ENCODE measurements around the gene LIMA1. TPM values are rescaled to one million over a fixed set of nuclear protein-coding genes. Genes with fewer than 3 reads are reported as not detected.
A peak's percentile ranks its signal among the peaks of the same experiment; 100 is the strongest.

Gene LIMA1
- total RNA-seq, 2 donors from 2014 or later, result 228 to 385 TPM

DNA sequence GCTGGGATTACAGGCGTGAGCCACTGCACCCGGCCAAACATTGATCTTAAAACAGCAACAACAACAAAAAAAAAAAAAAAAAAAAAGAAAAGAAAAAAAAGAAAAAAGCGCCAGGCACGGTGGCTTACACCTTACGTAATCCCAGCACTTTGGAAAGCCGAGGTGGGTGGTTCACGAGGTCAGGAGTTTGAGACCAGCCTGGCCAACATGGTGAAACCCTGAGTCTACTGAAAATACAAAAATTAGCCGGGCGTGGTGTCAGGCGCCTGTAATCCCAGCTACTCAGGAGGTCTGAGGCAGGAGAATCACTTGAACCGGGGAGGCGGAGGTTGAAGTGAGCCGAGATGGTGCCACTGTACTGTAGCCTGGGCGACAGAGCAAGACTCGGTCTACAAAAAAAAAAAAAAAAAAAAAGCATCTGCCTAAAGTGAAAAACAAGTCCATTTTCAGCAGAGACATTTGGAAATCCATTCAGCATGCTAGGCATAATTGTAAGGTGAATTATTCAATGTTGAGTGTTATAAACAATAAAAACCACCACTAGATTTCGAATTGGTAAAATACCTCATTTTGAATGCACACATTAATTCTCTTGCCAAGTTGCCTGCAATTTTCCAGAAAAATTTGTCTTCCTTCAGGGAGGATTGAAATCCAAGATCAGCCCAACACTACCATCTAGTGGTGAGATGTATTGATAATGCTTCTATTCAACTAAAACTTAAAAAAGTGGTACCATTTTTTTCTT lies 108.2 kb downstream of the LIMA1 start:
- no peak overlapping the region for H3K9ac ChIP-seq (ENCODE audit: low read depth in 2 of 2, low read length in 2 of 2)
- no peak for DNase-seq
- no peaks in the 10 kb centered on the region for H3K9me3 ChIP-seq
- H3K27ac ChIP-seq, result no peak overlapping the region
- no peaks in the 10 kb centered on the region for H3K27me3 ChIP-seq
- peaks cover 3% of the 10 kb centered on the region for H3K36me3 ChIP-seq
- intact Hi-C loops (cut with DNase I), result loop anchor here (5.0 kb wide), 2 partner anchors 43 to 98 kb away; no protein-coding TSS in a partner anchor
- TF ChIP-seq, protein P1, sequence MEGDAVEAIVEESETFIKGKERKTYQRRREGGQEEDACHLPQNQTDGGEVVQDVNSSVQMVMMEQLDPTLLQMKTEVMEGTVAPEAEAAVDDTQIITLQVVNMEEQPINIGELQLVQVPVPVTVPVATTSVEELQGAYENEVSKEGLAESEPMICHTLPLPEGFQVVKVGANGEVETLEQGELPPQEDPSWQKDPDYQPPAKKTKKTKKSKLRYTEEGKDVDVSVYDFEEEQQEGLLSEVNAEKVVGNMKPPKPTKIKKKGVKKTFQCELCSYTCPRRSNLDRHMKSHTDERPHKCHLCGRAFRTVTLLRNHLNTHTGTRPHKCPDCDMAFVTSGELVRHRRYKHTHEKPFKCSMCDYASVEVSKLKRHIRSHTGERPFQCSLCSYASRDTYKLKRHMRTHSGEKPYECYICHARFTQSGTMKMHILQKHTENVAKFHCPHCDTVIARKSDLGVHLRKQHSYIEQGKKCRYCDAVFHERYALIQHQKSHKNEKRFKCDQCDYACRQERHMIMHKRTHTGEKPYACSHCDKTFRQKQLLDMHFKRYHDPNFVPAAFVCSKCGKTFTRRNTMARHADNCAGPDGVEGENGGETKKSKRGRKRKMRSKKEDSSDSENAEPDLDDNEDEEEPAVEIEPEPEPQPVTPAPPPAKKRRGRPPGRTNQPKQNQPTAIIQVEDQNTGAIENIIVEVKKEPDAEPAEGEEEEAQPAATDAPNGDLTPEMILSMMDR (IDR thresholded peaks at IDR 0.05), result peak; percentile 47
- no peak overlapping the region for H3K4me3 ChIP-seq
- H3K4me1 ChIP-seq, result no peaks in the 10 kb centered on the region

DNA sequence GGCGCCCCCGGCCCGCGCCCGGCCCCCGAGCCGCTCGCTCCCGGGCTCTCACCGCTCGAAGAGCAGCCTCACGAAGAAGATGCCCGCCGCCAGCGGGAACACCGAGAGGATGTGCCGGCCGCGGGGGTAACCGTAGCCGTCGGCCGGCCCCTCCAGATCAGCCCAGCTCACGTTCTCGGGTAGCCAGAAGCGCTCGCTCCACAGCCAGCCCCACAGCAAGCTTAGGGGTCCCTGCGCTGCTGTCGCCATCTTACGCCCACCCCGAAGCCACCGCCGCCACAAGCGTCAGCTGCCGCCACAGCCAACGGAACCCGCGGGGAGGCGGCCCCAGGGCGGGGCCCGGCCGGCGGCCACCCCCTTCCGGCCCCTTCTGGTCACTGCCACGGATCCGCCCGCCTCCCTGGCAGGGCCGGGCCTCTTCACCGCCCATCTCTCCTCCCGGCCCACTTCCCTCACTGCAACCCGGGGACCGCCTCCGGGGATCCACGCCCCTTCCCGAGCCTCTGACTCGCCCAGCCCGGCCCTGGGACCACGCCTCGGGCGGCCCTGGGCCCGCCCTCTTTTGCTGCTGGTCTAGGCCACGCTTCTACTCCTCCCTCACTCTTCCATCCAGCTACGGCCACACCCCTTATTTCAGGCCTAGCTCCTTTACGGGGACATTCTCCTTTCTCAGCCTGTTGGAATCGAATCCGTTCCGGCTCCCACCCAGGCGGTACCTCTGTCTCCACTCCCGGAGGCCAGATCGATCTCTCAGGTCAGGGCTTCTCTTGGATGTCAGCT lies 116.1 kb downstream of the LIMA1 start, which contains the start of gene CERS5:
CERS5 (minus strand) TSS at position 321 of the 780 bp plus-strand sequence; CDS start at position 249, 72 bp downstream.
- no peaks in the 10 kb centered on the region for H3K36me3 ChIP-seq
- H3K9me3 ChIP-seq, result no peaks in the 10 kb centered on the region
- peak; percentile 98 for DNase-seq
- peak within 1 kb of the TSS; percentile 67 for H3K4me3 ChIP-seq
- H3K4me1 ChIP-seq, result no peaks in the 10 kb centered on the region
- H3K27ac ChIP-seq, result peak within 1 kb of the TSS; percentile 75
- TF ChIP-seq, protein P1 (IDR thresholded peaks at IDR 0.05), result no peak
- H3K9ac ChIP-seq (ENCODE audit: low read depth in 2 of 2, low read length in 2 of 2), result peak within 1 kb of the TSS; percentile 74 to 88
- intact Hi-C loops (cut with DNase I), result no loop called here
- H3K27me3 ChIP-seq, result no peaks in the 10 kb centered on the region

DNA sequence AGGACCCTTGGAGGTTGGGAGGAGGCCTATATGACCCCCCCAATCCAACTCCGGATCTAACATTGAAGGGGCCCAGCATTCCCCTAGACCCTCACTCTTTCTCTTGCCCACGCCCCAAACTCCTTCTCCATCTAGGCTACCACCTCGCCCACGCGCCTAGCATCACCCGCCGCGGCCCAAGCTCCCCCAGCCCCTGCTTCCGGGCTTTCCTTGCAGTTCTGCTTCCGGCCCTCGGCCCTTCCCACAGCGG lies 116.6 kb downstream of the LIMA1 start:
- H3K27me3 ChIP-seq, result no peaks in the 10 kb centered on the region
- H3K9me3 ChIP-seq, result no peaks in the 10 kb centered on the region
- no peaks in the 10 kb centered on the region for H3K4me1 ChIP-seq
- TF ChIP-seq, protein P1 (IDR thresholded peaks at IDR 0.05), result no peak
- peak overlapping the region; percentile 75 for H3K27ac ChIP-seq
- intact Hi-C loops (cut with DNase I), result no loop called here
- DNase-seq, result peak; percentile 41
- H3K4me3 ChIP-seq, result peak overlapping the region; percentile 67
- no peaks in the 10 kb centered on the region for H3K36me3 ChIP-seq
- peak overlapping the region; percentile 74 to 88 for H3K9ac ChIP-seq (ENCODE audit: low read depth in 2 of 2, low read length in 2 of 2)

DNA sequence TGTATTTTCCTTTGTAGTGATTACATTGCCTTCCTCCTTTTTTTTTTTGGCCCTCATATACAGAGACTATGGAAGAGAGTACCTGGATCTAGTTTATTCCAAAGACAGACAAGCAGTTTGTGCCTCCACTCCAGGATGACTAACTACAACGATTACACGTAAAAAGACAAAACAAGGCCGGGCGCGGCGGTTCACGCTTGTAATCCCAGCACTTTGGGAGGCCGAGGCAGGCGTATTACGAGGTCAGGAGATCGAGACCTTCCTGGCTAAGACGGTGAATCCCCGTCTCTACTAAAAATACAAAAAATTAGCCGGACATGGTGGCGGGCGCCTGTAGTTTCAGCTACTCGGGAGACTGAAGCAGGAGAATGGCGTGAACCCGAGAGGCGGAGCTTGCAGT lies 118.4 kb downstream of the LIMA1 start:
- no peak overlapping the region for H3K27ac ChIP-seq
- TF ChIP-seq, protein P1 (IDR thresholded peaks at IDR 0.05), result no peak
- no peaks in the 10 kb centered on the region for H3K27me3 ChIP-seq
- no peaks in the 10 kb centered on the region for H3K4me1 ChIP-seq
- DNase-seq, result no peak
- no peaks in the 10 kb centered on the region for H3K9me3 ChIP-seq
- H3K9ac ChIP-seq (ENCODE audit: low read depth in 2 of 2, low read length in 2 of 2), result no peak overlapping the region
- no peak overlapping the region for H3K4me3 ChIP-seq
- no peaks in the 10 kb centered on the region for H3K36me3 ChIP-seq
- intact Hi-C loops (cut with DNase I), result no loop called here

DNA sequence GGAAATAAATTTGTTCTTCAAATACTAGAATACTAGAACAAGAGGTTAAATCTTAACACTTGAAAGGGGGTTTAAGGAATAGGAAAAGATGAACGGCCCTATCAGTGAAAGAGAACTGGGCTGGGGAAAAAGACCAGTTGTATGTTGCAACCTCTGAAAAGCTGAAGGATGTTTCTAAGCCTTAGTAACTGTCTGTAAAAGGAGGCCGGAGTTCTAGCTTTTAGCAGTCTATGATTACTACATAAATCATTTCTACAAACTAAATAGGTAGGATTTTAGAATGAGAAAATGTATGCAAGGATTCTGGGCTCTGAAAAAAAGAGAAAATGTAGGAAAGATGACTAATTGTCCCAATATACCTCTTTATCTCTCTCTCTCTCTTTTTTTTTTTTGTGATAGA lies 121.1 kb downstream of the LIMA1 start:
- TF ChIP-seq, protein P1 (IDR thresholded peaks at IDR 0.05), result no peak
- intact Hi-C loops (cut with DNase I), result no loop called here
- Histone ChIP-seq H3K4me3 (no peak overlapping the region), H3K27ac (no peak overlapping the region), H3K9ac (ENCODE audit: low read depth in 2 of 2, low read length in 2 of 2) (no peak overlapping the region), H3K36me3 (no peaks in the 10 kb centered on the region), H3K4me1 (no peaks in the 10 kb centered on the region), H3K9me3 (no peaks in the 10 kb centered on the region), H3K27me3 (no peaks in the 10 kb centered on the region)
- DNase-seq, result no peak

All from colonic mucosa (tissue), 4 donors.